T-helper 1 cell treated with Interleukin-12 subunit alpha and Interleukin-12 subunit beta and Interleukin-4 antibody, amounts not matched to agents 30 μg/mL and 1 μg/mL, for 36 hours (primary cell): ENCODE data around the gene LIN52.

Source experiments
- H3K27ac Mint-ChIP-seq: one replicate; pipeline ENCODE4 v1.8.0; 2021; ENCODE audit warnings: mild to moderate bottlenecking, mixed read lengths
- H3K27me3 Mint-ChIP-seq: one replicate; pipeline ENCODE4 v1.8.0; 2021; ENCODE audit warnings: low read depth, mixed read lengths
- H3K36me3 Mint-ChIP-seq: one replicate; pipeline ENCODE4 v1.8.0; 2021; ENCODE audit warnings: low read depth, mixed read lengths
- H3K4me1 Mint-ChIP-seq: one replicate; pipeline ENCODE4 v1.8.0; 2021; ENCODE audit warnings: low read depth, mixed read lengths
- H3K4me3 Mint-ChIP-seq: one replicate; pipeline ENCODE4 v1.8.0; 2021; ENCODE audit warnings: mild to moderate bottlenecking, moderate library complexity, mixed read lengths
- H3K9me3 Mint-ChIP-seq: one replicate; pipeline ENCODE4 v1.8.0; 2021; ENCODE audit warnings: mixed read lengths

Gene LIN52

GRCh38 chr14:74135426-74135825 is 50.7 kb downstream of the LIN52 start:
- no peaks in the 10 kb centered on the region for H3K9me3 Mint-ChIP-seq

GRCh38 chr14:74140374-74140850 is 55.7 kb downstream of the LIN52 start:
- Mint-ChIP-seq H3K4me1 (peaks cover 16% of the 10 kb centered on the region), H3K9me3 (no peaks in the 10 kb centered on the region), H3K27me3 (no peaks in the 10 kb centered on the region), H3K4me3 (no peak overlapping the region), H3K27ac (no peak overlapping the region), H3K36me3 (peaks cover 5% of the 10 kb centered on the region)

More at GRCh38 chr14:74135426-74135825, 50.7 kb downstream of the LIN52 start:
- peaks cover 23% of the 10 kb centered on the region for H3K4me1 Mint-ChIP-seq
- H3K27me3 Mint-ChIP-seq, result no peaks in the 10 kb centered on the region
- H3K36me3 Mint-ChIP-seq, result peaks cover 5% of the 10 kb centered on the region
- no peak overlapping the region for H3K4me3 Mint-ChIP-seq
- no peak overlapping the region for H3K27ac Mint-ChIP-seq

DNA sequence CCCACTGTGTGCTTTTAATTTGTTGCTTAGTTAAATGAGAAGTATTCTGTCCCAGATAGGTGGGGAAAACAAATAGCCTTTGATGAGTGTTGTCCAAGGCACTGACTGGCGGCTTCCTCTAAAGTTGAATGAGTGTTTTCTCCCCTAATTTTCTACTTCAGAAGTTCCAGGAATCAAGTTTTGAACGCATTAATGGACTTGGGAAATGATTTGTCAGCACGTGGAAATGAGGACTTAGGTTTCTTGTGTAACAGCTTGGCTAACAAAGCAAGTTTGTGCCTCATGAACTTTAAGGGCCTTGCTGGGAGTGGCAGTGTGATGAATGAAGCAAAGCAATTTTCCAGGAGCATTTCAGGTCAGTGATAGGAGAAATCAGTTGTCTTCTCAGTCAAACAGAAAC is 56.9 kb downstream of the LIN52 start:
- H3K9me3 Mint-ChIP-seq, result no peaks in the 10 kb centered on the region
- no peaks in the 10 kb centered on the region for H3K27me3 Mint-ChIP-seq
- no peak overlapping the region for H3K27ac Mint-ChIP-seq
- H3K4me1 Mint-ChIP-seq, result peaks cover 13% of the 10 kb centered on the region
- H3K36me3 Mint-ChIP-seq, result peaks cover 8% of the 10 kb centered on the region
- H3K4me3 Mint-ChIP-seq, result no peak overlapping the region

DNA sequence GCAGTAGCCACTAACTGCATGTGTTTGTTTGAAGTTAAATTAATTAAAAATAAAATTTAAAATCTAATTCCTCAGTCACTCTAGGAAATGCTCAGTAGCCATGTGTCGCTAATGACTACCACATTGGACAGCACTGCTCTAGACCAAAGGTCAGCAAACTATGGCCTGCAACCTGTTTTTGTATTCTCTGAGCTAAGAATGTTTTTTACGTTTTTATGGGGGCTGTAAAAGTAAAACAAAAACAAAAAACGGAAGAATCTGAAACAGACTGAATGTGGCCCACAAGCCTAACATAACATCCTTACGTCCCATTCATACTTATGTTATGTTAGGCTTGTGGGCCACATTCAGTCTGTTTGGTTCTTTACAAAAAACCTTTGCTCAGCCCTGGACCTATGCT is 57.8 kb downstream of the LIN52 start:
- H3K4me3 Mint-ChIP-seq, result no peak overlapping the region
- no peak overlapping the region for H3K27ac Mint-ChIP-seq
- H3K36me3 Mint-ChIP-seq, result peaks cover 10% of the 10 kb centered on the region
- H3K4me1 Mint-ChIP-seq, result peaks cover 13% of the 10 kb centered on the region
- no peaks in the 10 kb centered on the region for H3K9me3 Mint-ChIP-seq
- H3K27me3 Mint-ChIP-seq, result no peaks in the 10 kb centered on the region

DNA sequence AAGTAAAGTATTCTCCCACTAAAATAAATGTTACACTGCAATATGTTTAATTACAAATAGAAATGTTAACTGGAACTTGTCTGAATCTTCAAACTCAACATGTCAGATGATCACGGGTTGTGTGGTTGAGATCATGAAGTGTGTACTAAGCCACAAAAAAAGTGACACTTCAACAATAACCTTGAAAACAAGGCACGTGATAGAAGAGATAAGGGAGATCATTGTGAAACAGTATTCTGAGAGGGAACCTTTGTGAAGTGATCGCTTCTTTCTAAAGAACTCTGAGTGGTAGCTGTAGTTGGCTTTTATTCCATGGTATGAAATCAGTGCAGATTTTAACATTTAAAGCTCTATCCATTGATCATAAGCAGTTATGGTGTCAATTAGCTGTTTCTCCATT is 60.0 kb downstream of the LIN52 start:
- H3K27ac Mint-ChIP-seq, result no peak overlapping the region

DNA sequence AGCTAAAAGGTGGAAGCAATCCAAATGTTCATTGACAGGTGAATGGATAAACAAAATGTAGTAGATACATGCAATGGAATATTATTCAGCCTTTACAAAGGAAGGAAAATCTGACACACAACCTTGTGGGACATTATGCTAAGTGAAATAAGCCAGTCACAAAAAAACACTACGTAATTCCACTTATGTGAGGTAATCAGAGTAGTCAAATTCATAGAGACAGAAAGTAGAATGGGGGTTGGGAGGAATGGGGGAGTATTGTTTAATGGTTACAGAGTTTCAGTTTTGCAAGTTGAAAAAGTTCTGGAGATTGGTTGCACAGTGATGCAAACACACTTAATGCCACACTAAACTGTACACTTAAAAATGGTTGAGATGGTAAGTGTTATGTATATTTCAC is 62.8 kb downstream of the LIN52 start:
- H3K9me3 Mint-ChIP-seq, result no peaks in the 10 kb centered on the region
- H3K4me3 Mint-ChIP-seq, result no peak overlapping the region
- H3K36me3 Mint-ChIP-seq, result peaks cover 8% of the 10 kb centered on the region
- H3K27me3 Mint-ChIP-seq, result no peaks in the 10 kb centered on the region
- H3K27ac Mint-ChIP-seq, result no peak overlapping the region
- peaks cover 10% of the 10 kb centered on the region for H3K4me1 Mint-ChIP-seq

More for the DNA sequence above, 60.0 kb downstream of the LIN52 start:
- Mint-ChIP-seq H3K27me3 (no peaks in the 10 kb centered on the region), H3K36me3 (peaks cover 8% of the 10 kb centered on the region), H3K9me3 (no peaks in the 10 kb centered on the region), H3K4me3 (no peak overlapping the region), H3K4me1 (peaks cover 11% of the 10 kb centered on the region)

- Mint-ChIP-seq H3K27me3 (no peaks in the 10 kb centered on the region), H3K4me3 (no peak overlapping the region), H3K27ac (no peak overlapping the region), H3K4me1 (peaks cover 10% of the 10 kb centered on the region), H3K9me3 (no peaks in the 10 kb centered on the region), H3K36me3 (peaks cover 8% of the 10 kb centered on the region)
Measured at GRCh38 chr14:74148705-74149104, 63.9 kb downstream of the LIN52 start.

DNA sequence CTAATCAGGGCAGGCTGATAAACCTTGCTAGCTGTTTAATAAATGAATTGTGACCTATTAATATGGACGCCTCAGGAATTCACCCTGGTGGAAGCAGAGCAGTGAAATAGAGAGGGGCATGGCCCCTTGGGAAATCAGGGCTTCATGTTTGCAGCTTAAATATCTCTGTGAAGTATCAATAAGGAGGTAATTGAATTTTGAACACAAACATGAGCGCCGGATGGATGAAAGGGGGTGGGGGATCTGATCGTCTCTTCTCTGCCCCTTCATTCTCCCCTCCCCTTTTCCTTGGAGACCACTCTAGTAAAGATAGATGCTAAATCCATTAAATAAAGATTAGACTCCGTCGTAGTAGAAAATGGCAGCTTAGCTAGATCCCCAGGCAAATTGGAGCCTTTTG is 70.5 kb downstream of the LIN52 start:
- Mint-ChIP-seq H3K36me3 (no peaks in the 10 kb centered on the region), H3K9me3 (no peaks in the 10 kb centered on the region), H3K4me3 (no peak overlapping the region), H3K27me3 (no peaks in the 10 kb centered on the region), H3K27ac (no peak overlapping the region), H3K4me1 (no peaks in the 10 kb centered on the region)

DNA sequence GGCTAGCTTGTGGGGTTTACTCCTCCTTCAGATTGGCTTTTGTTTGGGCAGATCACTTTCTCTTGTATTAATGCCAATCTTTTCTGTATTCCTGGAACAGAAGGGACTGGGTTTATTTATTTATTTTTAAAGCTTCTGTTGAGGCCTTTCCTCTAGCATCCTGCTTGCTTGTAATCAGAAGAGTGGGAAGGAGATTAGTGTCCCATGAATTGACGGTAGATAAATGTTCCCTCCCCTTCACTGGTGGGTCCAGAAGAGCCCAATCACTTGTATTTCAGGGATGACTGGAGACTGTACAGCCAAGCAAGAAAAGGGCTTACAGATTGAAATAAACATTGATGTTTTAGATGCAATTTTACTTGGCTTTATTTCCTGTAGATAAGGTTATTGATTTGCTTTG is 71.0 kb downstream of the LIN52 start:
- Mint-ChIP-seq H3K4me3 (no peak overlapping the region), H3K27me3 (no peaks in the 10 kb centered on the region), H3K9me3 (no peaks in the 10 kb centered on the region), H3K27ac (no peak overlapping the region), H3K4me1 (no peaks in the 10 kb centered on the region), H3K36me3 (no peaks in the 10 kb centered on the region)

GRCh38 chr14:74160763-74161162 is 76.0 kb downstream of the LIN52 start:
- Mint-ChIP-seq H3K4me3 (no peak overlapping the region), H3K4me1 (no peaks in the 10 kb centered on the region), H3K27ac (no peak overlapping the region), H3K36me3 (peaks cover 3% of the 10 kb centered on the region), H3K9me3 (no peaks in the 10 kb centered on the region), H3K27me3 (no peaks in the 10 kb centered on the region)

- H3K9me3 Mint-ChIP-seq, result no peaks in the 10 kb centered on the region
Measured at GRCh38 chr14:74161526-74162158, 76.9 kb downstream of the LIN52 start.

DNA sequence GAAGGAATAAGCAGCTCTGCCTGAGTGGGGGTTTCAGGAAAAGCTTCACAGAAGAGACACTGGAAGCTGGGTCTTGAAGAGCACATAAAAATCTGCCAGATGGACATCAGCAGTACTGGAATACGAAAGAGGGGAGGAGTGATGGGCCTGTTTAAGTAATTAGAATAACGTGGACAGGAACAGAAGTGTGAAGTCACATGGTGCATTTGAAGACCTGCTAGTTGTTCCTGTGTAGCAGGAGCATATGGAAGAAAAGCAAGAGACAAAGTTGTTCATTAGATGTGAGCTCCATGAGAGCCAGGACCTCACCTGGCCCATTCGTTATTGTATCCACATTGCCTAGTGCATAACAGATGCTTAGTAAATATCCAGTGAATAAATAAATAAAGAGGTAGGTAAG is 85.2 kb downstream of the LIN52 start:
- Mint-ChIP-seq H3K27me3 (no peaks in the 10 kb centered on the region), H3K4me3 (no peak overlapping the region), H3K36me3 (no peaks in the 10 kb centered on the region), H3K4me1 (no peaks in the 10 kb centered on the region), H3K27ac (no peak overlapping the region), H3K9me3 (no peaks in the 10 kb centered on the region)

More at GRCh38 chr14:74161526-74162158, 76.9 kb downstream of the LIN52 start:
- no peaks in the 10 kb centered on the region for H3K4me1 Mint-ChIP-seq
- H3K27me3 Mint-ChIP-seq, result no peaks in the 10 kb centered on the region
- H3K4me3 Mint-ChIP-seq, result no peak overlapping the region
- no peak overlapping the region for H3K27ac Mint-ChIP-seq
- H3K36me3 Mint-ChIP-seq, result peaks cover 3% of the 10 kb centered on the region

- Mint-ChIP-seq H3K36me3 (no peaks in the 10 kb centered on the region), H3K4me3 (no peak overlapping the region), H3K9me3 (no peaks in the 10 kb centered on the region), H3K4me1 (no peaks in the 10 kb centered on the region), H3K27me3 (no peaks in the 10 kb centered on the region), H3K27ac (no peak overlapping the region)
Measured at GRCh38 chr14:74176400-74176793, 91.6 kb downstream of the LIN52 start.

DNA sequence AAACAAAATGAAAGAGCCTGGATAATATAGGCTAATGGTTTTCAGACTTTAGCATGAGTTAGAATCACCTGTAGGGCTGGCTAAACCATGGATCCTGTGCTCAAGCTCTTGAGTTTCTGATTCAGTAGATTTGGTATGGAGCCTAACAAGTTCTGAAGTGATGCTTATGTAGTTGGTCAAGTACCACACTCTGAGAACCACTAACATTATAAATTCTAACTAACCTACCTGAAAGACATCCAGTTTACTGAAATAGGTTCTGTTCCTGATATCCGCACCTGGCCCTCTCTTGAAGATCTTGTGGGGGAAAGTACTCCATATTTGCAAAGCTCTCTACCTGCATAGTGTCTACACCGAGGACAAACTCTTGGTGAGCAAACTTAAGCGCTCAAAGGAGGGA is 95.1 kb downstream of the LIN52 start:
- no peak overlapping the region for H3K4me3 Mint-ChIP-seq
- no peak overlapping the region for H3K27ac Mint-ChIP-seq
- H3K4me1 Mint-ChIP-seq, result no peaks in the 10 kb centered on the region
- H3K36me3 Mint-ChIP-seq, result peaks cover 2% of the 10 kb centered on the region
- no peaks in the 10 kb centered on the region for H3K9me3 Mint-ChIP-seq
- no peaks in the 10 kb centered on the region for H3K27me3 Mint-ChIP-seq

- peaks cover 2% of the 10 kb centered on the region for H3K36me3 Mint-ChIP-seq
- no peaks in the 10 kb centered on the region for H3K4me1 Mint-ChIP-seq
- H3K4me3 Mint-ChIP-seq, result no peak overlapping the region
- no peaks in the 10 kb centered on the region for H3K27me3 Mint-ChIP-seq
- H3K27ac Mint-ChIP-seq, result no peak overlapping the region
- H3K9me3 Mint-ChIP-seq, result no peaks in the 10 kb centered on the region
Measured at GRCh38 chr14:74190927-74191575, 106.3 kb downstream of the LIN52 start.
